NCI-H460 (cell line): Measurements from ENCODE around the gene KCTD5. TPM values are rescaled to one million over a fixed set of nuclear protein-coding genes. Genes with fewer than 3 reads are reported as not detected.
"Not testable (repeated sequence)": the region's sequence is repeated elsewhere in the genome, so short reads cannot be mapped to it uniquely, and the experiment has no call there.

Experiments
- DNase-seq: peaks from one replicate; pipeline ENCODE4 v3.0.0-alpha.2; 2016; ENCODE audit warnings: low read depth; ENCODE audit errors: extremely low read depth
- total RNA-seq: library from RNA; depleted of rRNA; stranded (reverse); fragments of >200 nt; shearing (Covaris generic); gene quantifications from 2 replicates; pipeline ENCODE4 v1.2.3, GENCODE V29; 2014

Gene KCTD5
- total RNA-seq, 1 experiment from 2014 or later = 36.4 TPM

- DNase-seq = not testable (repeated sequence)
These were observed 11.1 kb upstream of the KCTD5 start for GRCh38 chr16:2671193-2671592.

GRCh38 chr16:2671741-2672140 is 10.6 kb upstream of the KCTD5 start:
- DNase-seq = no peak

- peak; percentile 93 for DNase-seq
These were observed 9.0 kb upstream of the KCTD5 start for GRCh38 chr16:2673066-2673999.

GRCh38 chr16:2675021-2675420 is 7.3 kb upstream of the KCTD5 start:
- no peak for DNase-seq

GRCh38 chr16:2675714-2676113 is 6.6 kb upstream of the KCTD5 start:
- no peak for DNase-seq

GRCh38 chr16:2676937-2677336 is 5.4 kb upstream of the KCTD5 start:
- DNase-seq = not testable (repeated sequence)

GRCh38 chr16:2678206-2678965 is 3.9 kb upstream of the KCTD5 start:
- not testable (repeated sequence) for DNase-seq

- not testable (repeated sequence) for DNase-seq
These were observed 2.4 kb upstream of the KCTD5 start for GRCh38 chr16:2679902-2680301.

- DNase-seq = peak; percentile 54
These were observed 2.0 kb upstream of the KCTD5 start for GRCh38 chr16:2680360-2680759.

- not testable (repeated sequence) for DNase-seq
These were observed 718 bp downstream of the KCTD5 start for GRCh38 chr16:2683041-2683440.

GRCh38 chr16:2686075-2686474 is 3.8 kb downstream of the KCTD5 start:
- not testable (repeated sequence) for DNase-seq

GRCh38 chr16:2686912-2687507 is 4.7 kb downstream of the KCTD5 start:
- DNase-seq = no peak

- DNase-seq = no peak
These were observed 5.4 kb downstream of the KCTD5 start for GRCh38 chr16:2687531-2688308.

- DNase-seq = not testable (repeated sequence)
These were observed 7.1 kb downstream of the KCTD5 start for GRCh38 chr16:2689422-2689821.

GRCh38 chr16:2689968-2690801 is 7.9 kb downstream of the KCTD5 start:
- DNase-seq = no peak

- DNase-seq = no peak
These were observed 8.5 kb downstream of the KCTD5 start for GRCh38 chr16:2690852-2691251.

GRCh38 chr16:2691491-2692248 is 9.3 kb downstream of the KCTD5 start:
- no peak for DNase-seq

GRCh38 chr16:2692251-2692947 is 10.1 kb downstream of the KCTD5 start:
- no peak for DNase-seq
